ENCODE measurements around the gene FBXL16.

FBXL16 gene

GRCh38 chr16:740764-741505, 35.3 kb upstream of the FBXL16 start, which contains the start of gene CIAO3:
Gene CIAO3, minus strand, starts transcription at chr16:740997. Its CDS starts 12 bp downstream, at chr16:740985.
- no peak for TF ChIP-seq ZNF274 (IDR thresholded peaks at IDR 0.05; ENCODE audit: low read depth, low read length)
- peak within 1 kb of the TSS; percentile 87 for H3K4me3 ChIP-seq (ENCODE audit: low read length)

DNA sequence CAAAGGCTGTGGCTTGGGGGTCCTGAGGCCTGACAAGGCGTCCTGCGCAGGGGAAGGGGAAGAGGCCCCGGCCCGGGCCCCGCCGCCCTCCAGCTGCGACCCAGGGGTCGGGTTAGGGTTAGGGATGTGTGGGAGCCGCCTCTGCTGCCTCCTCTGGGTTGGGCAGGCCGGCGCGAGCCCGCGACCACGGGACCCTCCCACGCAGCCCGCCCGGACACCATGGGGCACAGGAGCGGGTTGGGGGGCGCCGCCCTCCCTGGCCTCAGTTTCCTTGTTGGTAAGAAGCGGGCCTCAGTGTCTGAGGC, 34.8 kb upstream of the FBXL16 start:
- H3K4me3 ChIP-seq (ENCODE audit: low read length), result peak overlapping the region; percentile 87
- no peak for TF ChIP-seq ZNF274 (IDR thresholded peaks at IDR 0.05; ENCODE audit: low read depth, low read length)

GRCh38 chr16:739560-740458, 34.2 kb upstream of the FBXL16 start:
- TF ChIP-seq ZNF274 (IDR thresholded peaks at IDR 0.05; ENCODE audit: low read depth, low read length), result no peak
- peak overlapping the region; percentile 87 for H3K4me3 ChIP-seq (ENCODE audit: low read length)

DNA sequence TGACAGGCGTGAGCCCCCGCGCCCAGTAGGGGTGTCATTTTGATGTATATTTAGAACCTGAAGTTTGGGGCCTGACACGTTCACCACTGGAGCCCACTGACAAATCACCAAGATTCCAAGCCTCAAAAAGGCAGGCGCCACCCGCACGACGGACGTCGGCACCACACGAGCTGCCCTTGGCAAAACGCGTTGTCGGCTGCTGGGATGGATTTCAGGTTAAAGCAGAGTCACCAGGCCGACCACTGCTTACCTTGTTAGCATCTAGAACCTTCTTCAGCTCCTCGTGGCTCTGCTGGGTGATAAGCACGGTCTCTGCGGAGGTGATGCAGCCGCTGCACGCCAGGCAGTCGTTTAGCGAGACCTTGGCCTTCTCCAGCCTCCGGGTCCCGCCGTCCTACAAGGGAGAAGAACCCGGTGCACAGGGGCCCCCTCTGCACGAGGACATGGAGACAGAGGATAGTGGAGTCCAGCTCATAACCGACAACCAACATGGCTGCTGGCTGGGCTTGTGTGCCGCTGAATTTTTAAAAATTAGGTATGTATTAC, 31.4 kb upstream of the FBXL16 start:
- TF ChIP-seq ZNF274 (IDR thresholded peaks at IDR 0.05; ENCODE audit: low read depth, low read length), result no peak
- no peak overlapping the region; the same call in 1 of the 2 replicates for H3K4me3 ChIP-seq (ENCODE audit: low read length)

- no peak overlapping the region for H3K4me3 ChIP-seq (ENCODE audit: low read length)
- no peak for TF ChIP-seq ZNF274 (IDR thresholded peaks at IDR 0.05; ENCODE audit: low read depth, low read length)
Measured at GRCh38 chr16:735982-736453, 30.4 kb upstream of the FBXL16 start.

- TF ChIP-seq ZNF274 (IDR thresholded peaks at IDR 0.05; ENCODE audit: low read depth, low read length), result no peak
- no peak overlapping the region for H3K4me3 ChIP-seq (ENCODE audit: low read length)
Measured at GRCh38 chr16:734981-735881, 29.6 kb upstream of the FBXL16 start.

GRCh38 chr16:734208-734980, 28.8 kb upstream of the FBXL16 start:
- no peak overlapping the region for H3K4me3 ChIP-seq (ENCODE audit: low read length)
- no peak for TF ChIP-seq ZNF274 (IDR thresholded peaks at IDR 0.05; ENCODE audit: low read depth, low read length)

GRCh38 chr16:733382-734207, 28.0 kb upstream of the FBXL16 start:
- H3K4me3 ChIP-seq (ENCODE audit: low read length), result no peak overlapping the region

GRCh38 chr16:732936-733335, 27.3 kb upstream of the FBXL16 start:
- H3K4me3 ChIP-seq (ENCODE audit: low read length), result no peak overlapping the region
- TF ChIP-seq ZNF274 (IDR thresholded peaks at IDR 0.05; ENCODE audit: low read depth, low read length), result no peak

More at GRCh38 chr16:733382-734207, 28.0 kb upstream of the FBXL16 start:
- no peak for TF ChIP-seq ZNF274 (IDR thresholded peaks at IDR 0.05; ENCODE audit: low read depth, low read length)

DNA sequence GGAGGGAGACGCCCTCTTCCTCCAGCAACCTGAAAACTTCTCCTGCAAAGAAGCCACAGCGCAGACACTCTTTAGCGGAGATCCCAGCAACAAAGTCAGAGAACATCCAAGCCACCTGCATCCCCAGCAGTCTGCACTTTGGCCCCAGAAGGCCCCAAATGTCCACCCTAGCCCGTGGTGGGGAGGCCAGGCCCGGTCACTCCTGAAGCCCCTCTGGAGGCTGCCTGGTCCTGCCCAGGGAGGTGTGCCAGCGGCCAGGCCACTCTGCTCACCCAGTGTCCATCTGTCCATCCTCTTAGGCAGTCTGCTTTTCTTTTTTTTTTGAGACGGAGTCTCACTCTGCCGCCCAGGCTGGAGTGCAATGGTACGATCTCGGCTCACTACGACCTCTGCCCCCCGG, 26.7 kb upstream of the FBXL16 start:
- no peak overlapping the region for H3K4me3 ChIP-seq (ENCODE audit: low read length)

DNA sequence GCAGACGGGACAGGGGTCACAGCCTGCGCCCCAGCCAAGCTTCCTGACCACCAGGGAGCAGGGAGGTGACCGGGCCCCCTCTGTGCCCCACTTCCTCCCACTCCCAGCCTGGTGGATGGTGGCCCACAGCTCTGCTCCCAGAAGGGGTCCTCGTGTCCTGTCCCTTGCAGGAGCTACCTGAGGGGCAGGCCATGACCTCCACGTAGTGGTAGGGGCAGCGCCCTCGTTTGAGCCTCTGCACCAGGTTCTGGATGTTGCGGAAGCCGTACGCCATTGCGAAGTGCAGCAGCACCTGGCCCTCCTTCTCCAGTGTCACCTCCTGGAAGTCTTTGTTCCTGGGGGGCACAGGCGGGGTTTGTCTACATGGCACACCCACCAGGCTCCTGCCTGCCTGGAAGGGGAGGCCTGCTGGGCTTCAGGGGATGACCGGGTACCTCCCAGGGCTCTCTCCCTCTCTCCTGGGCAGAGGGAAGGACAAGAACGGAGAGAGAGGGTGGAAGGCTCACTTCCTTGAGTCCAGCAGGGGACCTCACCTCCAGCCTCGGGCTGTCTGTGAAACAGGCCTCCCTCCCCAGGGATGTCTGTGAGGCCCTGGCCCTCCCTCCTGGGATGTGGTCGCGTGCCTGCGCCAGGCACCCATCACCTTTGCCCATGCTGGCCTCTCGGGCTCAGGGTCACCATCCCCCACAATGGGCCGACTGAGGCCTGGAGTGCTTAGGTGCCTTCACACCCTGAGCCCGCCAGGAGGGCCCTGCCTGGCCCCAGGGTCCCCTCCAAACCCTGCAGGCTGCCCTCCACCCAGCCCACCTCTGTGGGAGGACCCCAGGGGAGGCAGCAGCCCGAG, 25.3 kb upstream of the FBXL16 start:
- no peak overlapping the region for H3K4me3 ChIP-seq (ENCODE audit: low read length)
- no peak for TF ChIP-seq ZNF274 (IDR thresholded peaks at IDR 0.05; ENCODE audit: low read depth, low read length)

More for the DNA sequence above, 26.7 kb upstream of the FBXL16 start:
- no peak for TF ChIP-seq ZNF274 (IDR thresholded peaks at IDR 0.05; ENCODE audit: low read depth, low read length)
